Coronary artery (tissue), 2 donors: ENCODE results near the gene KCNAB1.

Experiments
- DNase-seq: peaks from one replicate; pipeline ENCODE4 v3.0.0-alpha.2; 2017; ENCODE audit warnings: low spot score
- H3K27ac ChIP-seq, 2 donors: fragments of 200-600 bp; sonication (generic); one replicate each; pipeline ENCODE4 v1.5.1; 2016 to 2019
- H3K4me3 ChIP-seq: fragments of 200-600 bp; sonication (generic); 2 replicates; pipeline ENCODE4 v1.5.1; 2016; ENCODE audit warnings: mild to moderate bottlenecking, moderate library complexity
- TF ChIP-seq, protein P1 (sequence below): fragments of 200-600 bp; sonication (generic); IDR thresholded peaks from one replicate; pipeline ENCODE4 v1.5.1; 2019; ENCODE audit warnings: antibody characterized with exemption

The KCNAB1 gene

DNA sequence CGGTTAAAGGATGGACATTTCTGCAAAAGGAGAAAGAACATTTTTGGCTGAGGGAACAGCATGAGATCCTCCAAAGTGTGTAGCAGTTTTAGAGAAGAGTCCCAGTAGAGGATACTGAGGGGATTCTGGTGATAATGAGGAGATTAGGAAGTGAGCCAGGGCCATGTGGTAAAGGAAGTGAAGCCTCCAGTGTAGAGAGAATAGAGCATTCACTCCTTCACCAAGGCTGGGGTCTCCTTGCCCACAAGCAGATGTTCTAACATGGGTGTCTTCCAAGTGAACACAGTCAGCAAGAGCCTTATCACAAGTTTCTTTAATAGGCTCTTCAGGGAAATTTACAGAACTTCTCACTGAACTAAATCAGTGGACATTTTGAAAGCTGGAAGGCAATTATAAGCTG, 260.9 kb downstream of the KCNAB1 start:
- H3K27ac ChIP-seq: no peak overlapping the region
- H3K4me3 ChIP-seq: no peak overlapping the region
- DNase-seq: no peak
- TF ChIP-seq, protein P1, sequence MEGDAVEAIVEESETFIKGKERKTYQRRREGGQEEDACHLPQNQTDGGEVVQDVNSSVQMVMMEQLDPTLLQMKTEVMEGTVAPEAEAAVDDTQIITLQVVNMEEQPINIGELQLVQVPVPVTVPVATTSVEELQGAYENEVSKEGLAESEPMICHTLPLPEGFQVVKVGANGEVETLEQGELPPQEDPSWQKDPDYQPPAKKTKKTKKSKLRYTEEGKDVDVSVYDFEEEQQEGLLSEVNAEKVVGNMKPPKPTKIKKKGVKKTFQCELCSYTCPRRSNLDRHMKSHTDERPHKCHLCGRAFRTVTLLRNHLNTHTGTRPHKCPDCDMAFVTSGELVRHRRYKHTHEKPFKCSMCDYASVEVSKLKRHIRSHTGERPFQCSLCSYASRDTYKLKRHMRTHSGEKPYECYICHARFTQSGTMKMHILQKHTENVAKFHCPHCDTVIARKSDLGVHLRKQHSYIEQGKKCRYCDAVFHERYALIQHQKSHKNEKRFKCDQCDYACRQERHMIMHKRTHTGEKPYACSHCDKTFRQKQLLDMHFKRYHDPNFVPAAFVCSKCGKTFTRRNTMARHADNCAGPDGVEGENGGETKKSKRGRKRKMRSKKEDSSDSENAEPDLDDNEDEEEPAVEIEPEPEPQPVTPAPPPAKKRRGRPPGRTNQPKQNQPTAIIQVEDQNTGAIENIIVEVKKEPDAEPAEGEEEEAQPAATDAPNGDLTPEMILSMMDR: no peak

DNA sequence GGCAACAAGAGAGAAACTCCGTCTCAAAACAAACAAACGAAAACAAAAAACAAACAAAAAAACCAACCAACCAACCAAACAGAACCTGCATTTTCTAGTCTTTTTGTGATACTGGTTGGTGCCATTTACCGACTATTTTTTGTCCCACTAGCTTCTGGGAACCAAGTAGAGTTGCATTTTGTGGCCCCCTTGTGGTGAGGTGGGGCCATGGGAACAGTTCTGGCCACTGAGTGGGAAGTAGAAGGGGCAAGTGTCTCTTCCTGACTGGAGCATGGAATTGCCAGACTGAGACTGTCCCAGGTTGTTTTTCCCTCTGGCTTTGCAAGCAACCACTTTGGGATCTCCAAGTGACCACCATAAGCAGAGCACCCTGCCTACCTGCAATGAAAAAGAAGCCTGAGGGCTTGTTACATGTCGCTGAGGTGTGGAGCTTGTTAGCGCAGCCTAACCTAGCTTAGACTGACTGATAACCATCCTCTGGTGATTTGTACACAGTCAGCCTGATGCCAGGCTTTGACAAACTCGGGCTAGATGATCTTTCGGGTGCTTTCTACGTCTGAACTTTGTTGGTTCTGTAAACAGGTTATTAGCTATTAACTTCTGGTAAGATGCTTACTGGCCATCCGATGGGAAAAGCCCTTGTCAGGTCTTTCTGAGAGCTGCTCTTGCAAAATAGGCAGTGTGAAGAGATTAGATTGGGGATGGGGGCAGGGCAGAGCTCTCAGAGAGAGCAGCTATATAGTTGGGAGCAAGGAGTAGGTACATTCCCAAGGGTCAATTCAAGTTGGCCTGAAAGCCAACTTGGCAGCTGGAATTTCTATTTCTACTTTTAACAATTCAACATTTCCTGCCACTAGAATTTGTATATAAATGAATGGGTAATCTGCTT, 262.3 kb downstream of the KCNAB1 start:
- TF ChIP-seq, protein P1: no peak
- no peak overlapping the region for H3K4me3 ChIP-seq
- peak overlapping the region in 1 of 2 donors; percentile 59 for H3K27ac ChIP-seq
- no peak for DNase-seq

DNA sequence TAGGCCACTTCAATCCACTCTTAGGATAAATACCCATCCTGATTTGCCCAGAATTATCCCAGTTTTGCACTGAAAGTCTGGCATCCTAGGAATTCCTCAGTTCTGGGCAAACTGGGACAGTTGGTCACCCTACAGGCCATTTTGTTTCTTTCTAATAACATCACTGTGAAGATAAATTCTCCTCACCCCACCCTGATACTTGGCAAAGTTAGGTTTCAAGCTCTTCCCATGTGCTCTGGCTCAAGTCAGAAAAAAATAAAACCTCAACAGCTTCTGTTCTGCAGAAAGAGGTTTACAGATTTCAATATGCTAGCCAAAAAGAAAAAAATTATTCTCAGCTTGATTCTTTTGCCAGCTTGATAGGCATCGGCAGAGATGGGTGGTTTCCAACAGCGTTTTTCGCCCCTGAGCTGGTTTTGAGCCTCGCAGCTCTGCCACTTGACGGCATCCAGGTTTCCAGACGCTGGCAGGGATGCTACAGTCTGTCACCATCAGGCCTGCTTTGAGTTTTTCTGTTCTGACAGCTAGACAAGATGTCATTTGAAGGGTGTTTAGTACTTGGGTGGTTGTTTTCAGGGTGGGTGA, 263.2 kb downstream of the KCNAB1 start:
- Histone ChIP-seq H3K4me3 (no peak overlapping the region), H3K27ac (peak overlapping the region; percentile 38 to 59)
- no peak for DNase-seq
- TF ChIP-seq, protein P1: no peak

DNA sequence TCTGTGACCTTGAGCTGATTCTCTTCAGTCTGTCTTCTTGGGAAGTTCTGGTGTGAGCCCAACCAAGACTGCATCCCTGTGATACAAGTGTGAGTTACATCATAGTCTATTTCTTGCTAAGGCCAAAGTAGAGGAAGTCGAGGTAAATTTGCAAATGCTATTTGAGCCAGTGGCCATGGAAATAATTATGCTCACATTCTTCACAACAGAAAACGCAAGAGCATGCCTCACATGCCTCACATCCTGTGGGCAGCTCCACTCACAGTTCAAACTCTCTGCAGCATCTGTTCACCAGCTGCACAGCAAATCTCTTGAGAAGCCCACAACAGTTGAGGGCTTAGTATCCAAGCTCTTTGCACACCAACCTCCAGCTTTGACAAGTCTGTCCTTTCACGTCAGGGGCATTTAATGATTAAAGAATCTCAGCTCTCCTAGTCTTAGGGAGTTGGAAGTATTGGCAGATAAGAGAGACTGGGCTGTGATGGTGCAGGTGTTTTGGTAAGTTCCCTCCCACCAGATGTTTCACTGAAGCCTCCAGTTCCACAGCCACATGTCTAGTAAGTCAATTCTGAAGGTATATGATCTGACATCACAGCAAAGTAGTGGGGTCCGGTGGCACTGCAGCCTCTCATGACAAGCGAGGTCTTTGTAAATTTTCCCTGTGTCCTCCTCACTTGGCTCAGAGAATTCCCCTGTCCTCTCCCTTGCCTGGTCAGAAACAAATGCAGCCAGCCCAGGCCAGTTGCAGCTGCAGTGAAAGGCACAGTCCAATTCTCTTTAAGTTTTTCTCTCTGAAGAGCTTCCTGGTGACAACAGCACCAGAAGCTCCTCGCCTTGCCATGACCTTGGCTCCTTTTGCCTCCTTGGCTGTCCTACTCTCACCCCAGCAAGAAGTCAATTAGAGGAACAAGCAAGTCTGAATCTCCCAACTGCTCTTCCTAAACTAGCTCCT, 268.4 kb downstream of the KCNAB1 start:
- TF ChIP-seq, protein P1: no peak
- Histone ChIP-seq H3K4me3 (no peak overlapping the region), H3K27ac (peak overlapping the region in 1 of 2 donors; percentile 17)
- no peak for DNase-seq

DNA sequence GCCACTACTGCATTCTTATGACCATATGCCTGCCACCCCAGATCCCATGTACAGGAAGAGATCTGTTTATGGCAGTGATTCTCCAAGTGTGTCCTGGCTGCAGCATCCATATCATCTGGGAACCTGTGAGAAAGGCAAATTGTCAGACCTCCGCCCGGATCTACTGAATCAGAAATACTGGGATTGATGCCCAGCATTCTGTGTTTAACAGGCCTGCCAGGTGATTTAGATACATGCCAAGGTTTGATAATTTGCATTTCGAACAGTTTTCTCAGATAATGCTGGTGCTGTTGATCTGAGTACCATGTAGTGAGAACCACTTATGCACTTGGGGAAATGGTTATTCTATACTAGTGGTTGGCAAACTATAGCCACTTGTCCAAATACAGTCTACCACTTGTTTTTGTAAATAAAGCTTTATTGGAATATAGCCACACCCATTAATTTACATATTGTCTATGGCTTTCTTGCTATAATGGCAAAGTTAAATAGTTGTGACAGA, 269.1 kb downstream of the KCNAB1 start:
- DNase-seq: no peak
- peak overlapping the region in 1 of 2 donors; percentile 17 for H3K27ac ChIP-seq
- H3K4me3 ChIP-seq: no peak overlapping the region
- TF ChIP-seq, protein P1: no peak

DNA sequence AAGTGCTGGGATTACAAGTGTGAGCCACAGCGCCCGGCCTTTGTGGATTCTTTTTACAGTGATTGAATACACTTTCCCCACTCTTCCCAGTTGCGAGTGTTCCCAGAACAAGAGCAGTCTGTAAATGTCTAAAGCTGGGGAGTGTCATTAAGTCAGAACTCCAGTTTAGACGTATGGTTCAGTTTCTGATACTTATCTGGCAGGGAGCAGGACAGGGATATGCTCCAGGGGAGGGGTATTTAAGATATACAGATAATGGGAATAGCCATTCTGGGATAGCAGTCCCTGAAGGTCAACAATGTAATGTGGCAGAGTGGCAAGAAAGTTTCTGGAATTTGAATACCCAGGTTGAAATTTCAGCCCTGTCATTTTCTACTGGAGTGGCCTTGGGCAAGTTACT, 270.5 kb downstream of the KCNAB1 start:
- TF ChIP-seq, protein P1: no peak
- Histone ChIP-seq H3K4me3 (no peak overlapping the region), H3K27ac (no peak overlapping the region)
- DNase-seq: no peak
